ENCODE measurements around the gene TAS2R42. TPM values are rescaled to one million over a fixed set of nuclear protein-coding genes. Genes with fewer than 3 reads are reported as not detected.

The TAS2R42 gene
- not detected in 2 replicates for total RNA-seq

GRCh38 chr12:11186837-11187236, at the start of gene TAS2R42:
TSS of gene TAS2R42 (minus strand) at chr12:11186937. CDS start at chr12:11186937, 0 bp downstream.

DNA sequence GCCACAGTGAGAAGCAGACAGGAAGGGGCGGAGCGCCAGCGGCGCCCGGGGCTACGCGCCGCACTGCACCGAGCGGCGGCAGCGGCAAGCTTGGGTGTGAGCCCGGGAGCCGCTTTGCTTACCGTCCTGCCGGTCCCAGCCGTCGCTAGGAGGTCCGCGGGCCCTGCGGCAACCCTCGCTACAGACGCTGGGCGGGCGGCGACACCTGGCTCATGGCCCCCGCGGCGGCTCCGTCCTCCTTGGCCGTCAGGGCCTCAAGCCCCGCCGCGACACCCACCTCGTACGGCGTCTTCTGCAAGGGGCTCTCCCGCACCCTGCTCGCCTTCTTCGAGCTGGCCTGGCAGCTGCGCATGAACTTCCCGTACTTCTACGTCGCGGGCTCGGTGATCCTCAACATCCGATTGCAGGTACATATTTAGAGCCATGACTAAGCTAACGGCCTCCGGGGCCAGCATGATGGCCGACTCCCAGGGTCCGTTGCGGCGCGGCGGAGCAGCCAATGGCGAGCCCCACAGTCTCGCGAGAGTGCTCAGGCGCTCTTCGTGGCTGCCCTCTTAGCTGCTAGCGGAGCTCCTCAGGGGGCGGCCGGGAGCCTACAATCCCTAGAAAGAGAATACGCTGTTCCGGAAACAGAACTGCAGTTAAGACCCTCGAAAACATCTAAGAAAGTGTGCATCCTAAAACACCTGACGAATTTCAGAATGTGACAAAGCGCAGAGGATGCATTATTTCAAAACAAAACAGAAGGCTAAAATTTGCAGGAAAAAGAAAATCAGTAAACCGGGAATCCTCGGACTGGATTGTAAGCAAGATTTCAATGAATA, 15.4 kb downstream of the TAS2R42 start, which contains the start of gene SMIM10L1:
TSS of gene SMIM10L1 (plus strand) at position 50 of the 824 bp plus-strand sequence. CDS start at position 213, 163 bp downstream.

Other genes with a start within 250 kb of the TAS2R42 start
- gene TAS2R14, start 247.7 kb downstream of the TAS2R42 start, total RNA-seq: 4.2 and 5.4 TPM in 2 replicates
- 3.9 and 8.6 TPM in 2 replicates for gene TAS2R50, start 200.0 kb downstream of the TAS2R42 start, total RNA-seq
- gene TAS2R20, start 188.6 kb downstream of the TAS2R42 start, total RNA-seq: 3.9 and 6.6 TPM in 2 replicates
- 4.8 and 11.1 TPM in 2 replicates for gene TAS2R19, start 164.3 kb downstream of the TAS2R42 start, total RNA-seq
- 6.8 and 10.9 TPM in 2 replicates for gene TAS2R31, start 155.5 kb downstream of the TAS2R42 start, total RNA-seq
- 1.8 and 4.8 TPM in 2 replicates for gene TAS2R46, start 124.6 kb downstream of the TAS2R42 start, total RNA-seq
- gene TAS2R43, start 94.6 kb downstream of the TAS2R42 start, total RNA-seq: 3.3 TPM in 1 of 2 replicates, not detected in the other
- 5.0 and 8.9 TPM in 2 replicates for gene TAS2R30, start 52.3 kb downstream of the TAS2R42 start, total RNA-seq
- gene SMIM10L1, start 15.7 kb downstream of the TAS2R42 start, total RNA-seq: 6.8 and 7.2 TPM in 2 replicates
- gene PRB3, start 82.8 kb upstream of the TAS2R42 start, total RNA-seq: not detected in 2 replicates
- not detected in 2 replicates for gene PRB4, start 123.5 kb upstream of the TAS2R42 start, total RNA-seq
- not detected in 2 replicates for gene PRB2, start 208.6 kb upstream of the TAS2R42 start, total RNA-seq